CD4-positive, alpha-beta T cell (primary cell): ENCODE measurements around the gene BTAF1. TPM values are rescaled to one million over a fixed set of nuclear protein-coding genes. Genes with fewer than 3 reads are reported as not detected.

Experiments
- ATAC-seq: fragments of 200-7000 bp; cut with Tn5 transposase; one replicate; pipeline ENCODE4 v1.10.0; 2022; ENCODE audit warnings: mild to moderate bottlenecking; ENCODE audit not compliant: poor library complexity
- CTCF ChIA-PET: fragments of 350-600 bp; sonication (Branson Sonifier 250); formaldehyde crosslinking; loops from one replicate; lab custom pipeline; 2021; ENCODE audit warnings: antibody characterized with exemption, inconsistent platforms; lab: Charles Lee
- POLR2A ChIA-PET: fragments of 350-600 bp; sonication (Branson Sonifier 250); formaldehyde crosslinking; loops from one replicate; lab custom pipeline; 2021; ENCODE audit warnings: antibody characterized with exemption, inconsistent platforms; lab: Charles Lee
- DNase-seq, 14 experiments: peaks; one replicate each; pipeline ENCODE4 v3.0.0-alpha.2; 2013 to 2020; ENCODE audit warnings: mixed read lengths in 2 of 14
- H3K27ac ChIP-seq, 2 donors: one replicate each; pipeline versions ENCODE4 v1.5.1 to v1.7.0; 2013; ENCODE audit warnings: low read length in 2 of 2, low read depth in 1 of 2, mild to moderate bottlenecking in 1 of 2
- H3K27me3 ChIP-seq, 2 experiments: 1 replicate in 1 of 2; 2 replicates in 1 of 2; pipeline versions ENCODE4 v1.6.1 to v1.7.0; 2013; ENCODE audit warnings: low read length in 2 of 2, control low read depth in 1 of 2, mild to moderate bottlenecking in 1 of 2, moderate library complexity in 1 of 2; ENCODE audit not compliant: insufficient read depth in 2 of 2, control insufficient read depth in 1 of 2
- H3K36me3 ChIP-seq: one replicate; pipeline ENCODE4 v1.6.1; 2013; ENCODE audit warnings: low read length, control low read depth; ENCODE audit not compliant: insufficient read depth
- H3K4me1 ChIP-seq: one replicate; pipeline ENCODE4 v1.6.1; 2013; ENCODE audit warnings: low read length, control low read depth; ENCODE audit not compliant: insufficient read depth
- H3K4me3 ChIP-seq: one replicate; pipeline ENCODE4 v1.5.1; 2013; ENCODE audit warnings: mild to moderate bottlenecking, low read length, moderate library complexity
- H3K9me3 ChIP-seq, 2 experiments: 1 replicate in 1 of 2; 2 replicates in 1 of 2; pipeline versions ENCODE4 v1.6.1 to v1.7.0; 2013; ENCODE audit warnings: low read length in 2 of 2, mild to moderate bottlenecking in 2 of 2, control low read depth in 1 of 2, moderate library complexity in 1 of 2; ENCODE audit not compliant: control insufficient read depth in 1 of 2, insufficient read depth in 1 of 2
- H3K27ac Mint-ChIP-seq: one replicate; pipeline ENCODE4 v1.8.0; 2020; ENCODE audit warnings: mixed read lengths
- H3K27me3 Mint-ChIP-seq: one replicate; pipeline ENCODE4 v1.8.0; 2021; ENCODE audit warnings: mixed read lengths
- H3K36me3 Mint-ChIP-seq: one replicate; pipeline ENCODE4 v1.8.0; 2021; ENCODE audit warnings: low read depth, mixed read lengths
- H3K4me1 Mint-ChIP-seq: one replicate; pipeline ENCODE4 v1.8.0; 2021; ENCODE audit warnings: low read depth, mixed read lengths
- H3K4me3 Mint-ChIP-seq: one replicate; pipeline ENCODE4 v1.8.0; 2020; ENCODE audit warnings: mild to moderate bottlenecking, mixed read lengths
- H3K9me3 Mint-ChIP-seq: one replicate; pipeline ENCODE4 v1.8.0; 2020; ENCODE audit warnings: mixed read lengths
- CTCF ChIP-seq: fragments of 200-600 bp; IDR thresholded peaks from one replicate; pipeline ENCODE4 v1.8.0; 2022; ENCODE audit warnings: antibody characterized with exemption, mild to moderate bottlenecking
- intact Hi-C, 2 experiments: fragments of 100-400 bp; cut with DNase I in 1 of 2; cut with micrococcal nuclease in 1 of 2; formaldehyde crosslinking; loops; one replicate each; pipeline versions ENCODE4 v1.15.1 to v1.9.0; 2023 to 2025; cut with DNase I, micrococcal nuclease
- total RNA-seq, 174 experiments: library from RNA in 2 of 174; stranded (reverse) in 2 of 174; gene quantifications; one replicate each; pipeline ENCODE4 v1.2.3 and lab custom pipeline; 2021 to 2026

BTAF1 gene
- total RNA-seq, 2 experiments from 2014 or later: 80.8 to 85.8 TPM

GRCh38 chr10:91939653-91940052 is 16.1 kb downstream of the BTAF1 start:
- Mint-ChIP-seq H3K4me1 (peaks cover 35% of the 10 kb centered on the region), H3K27me3 (no peaks in the 10 kb centered on the region), H3K36me3 (peaks cover 76% of the 10 kb centered on the region), H3K27ac (no peak overlapping the region), H3K9me3 (no peaks in the 10 kb centered on the region), H3K4me3 (no peak overlapping the region)
- intact Hi-C loops: no loop called here
- ChIA-PET POLR2A (no interaction called here), CTCF (interaction anchor here (2.1 kb wide), 1 partner anchor 15 kb away, joined by 7 read pairs; the partner anchor contains the start of gene BTAF1)
- no peaks in the 10 kb centered on the region for H3K4me1 ChIP-seq
- no peak for TF ChIP-seq CTCF
- ATAC-seq: no peak
- peaks cover 55% of the 10 kb centered on the region for H3K36me3 ChIP-seq
- H3K4me3 ChIP-seq: no peak overlapping the region
- no peaks in the 10 kb centered on the region for H3K27me3 ChIP-seq
- H3K9me3 ChIP-seq: no peaks in the 10 kb centered on the region
- no peak overlapping the region for H3K27ac ChIP-seq
- DNase-seq: no peak

- peaks cover 57% of the 10 kb centered on the region for H3K36me3 ChIP-seq
- Mint-ChIP-seq H3K27ac (no peak overlapping the region), H3K4me3 (no peak overlapping the region), H3K4me1 (peaks cover 24% of the 10 kb centered on the region), H3K36me3 (peaks cover 78% of the 10 kb centered on the region), H3K27me3 (no peaks in the 10 kb centered on the region), H3K9me3 (no peaks in the 10 kb centered on the region)
- no peak for ATAC-seq
- POLR2A ChIA-PET: interaction anchor here (0.7 to 1.1 kb wide), 2 partner anchors 14 to 17 kb away, joined by 3 to 5 read pairs; partner anchors contain the start of gene BTAF1
- H3K4me3 ChIP-seq: no peak overlapping the region
- no peaks in the 10 kb centered on the region for H3K9me3 ChIP-seq
- TF ChIP-seq CTCF: no peak
- no peak overlapping the region for H3K27ac ChIP-seq
- CTCF ChIA-PET: interaction anchor here (2.1 kb wide), 1 partner anchor 17 kb away, joined by 7 read pairs; the partner anchor contains the start of gene BTAF1
- H3K4me1 ChIP-seq: no peaks in the 10 kb centered on the region
- intact Hi-C loops: no loop called here
- H3K27me3 ChIP-seq: no peaks in the 10 kb centered on the region
- no peak for DNase-seq
Observed at GRCh38 chr10:91941426-91941825, 17.9 kb downstream of the BTAF1 start.

GRCh38 chr10:91944880-91945630 is 21.5 kb downstream of the BTAF1 start:
- ATAC-seq: peak; percentile 34
- Mint-ChIP-seq H3K36me3 (peaks cover 86% of the 10 kb centered on the region), H3K4me3 (no peak overlapping the region), H3K4me1 (peaks cover 6% of the 10 kb centered on the region), H3K9me3 (no peaks in the 10 kb centered on the region), H3K27me3 (no peaks in the 10 kb centered on the region), H3K27ac (no peak overlapping the region)
- ChIA-PET POLR2A (no interaction called here), CTCF (no interaction called here)
- no peak overlapping the region for H3K27ac ChIP-seq
- H3K4me3 ChIP-seq: no peak overlapping the region
- intact Hi-C loops: no loop called here
- no peaks in the 10 kb centered on the region for H3K4me1 ChIP-seq
- no peaks in the 10 kb centered on the region for H3K9me3 ChIP-seq
- no peak for DNase-seq
- TF ChIP-seq CTCF: no peak
- peaks cover 47% of the 10 kb centered on the region for H3K36me3 ChIP-seq
- H3K27me3 ChIP-seq: no peaks in the 10 kb centered on the region
